ENCODE data around the gene RPS6KB1. TPM values are rescaled to one million over a fixed set of nuclear protein-coding genes. Genes with fewer than 3 reads are reported as not detected.
"Not testable (repeated sequence)": the region's sequence is repeated elsewhere in the genome, so short reads cannot be mapped to it uniquely, and the experiment has no call there.

RPS6KB1 gene
- total and polyA plus RNA-seq, 2 donors from 2014 or later, result 10.5 to 34.8 TPM

- Histone ChIP-seq H3K9ac (ENCODE audit: low read length in 3 of 3) (no peak overlapping the region), H3K27ac (ENCODE audit: low read depth in 2 of 2, low read length in 2 of 2) (no peak overlapping the region), H3K4me3 (ENCODE audit: low read length in 3 of 3) (no peak overlapping the region), H3K36me3 (ENCODE audit: control insufficient read depth in 2 of 3, insufficient read depth in 3 of 3, low read length in 3 of 3) (peaks cover 0 to 2% (median 0%) of the 10 kb centered on the region in 3 donors), H3K4me1 (ENCODE audit: control insufficient read depth in 2 of 3, insufficient read depth in 2 of 3, low read depth in 1 of 3, low read length in 3 of 3) (no peaks in the 10 kb centered on the region), H3K27me3 (ENCODE audit: control insufficient read depth, insufficient read depth, low read length) (no peaks in the 10 kb centered on the region), H3K9me3 (ENCODE audit: control insufficient read depth in 2 of 3, insufficient read depth in 1 of 3, low read length in 3 of 3) (no peaks in the 10 kb centered on the region)
- FAIRE-seq (no peak), DNase-seq (no peak)
- no peak for TF ChIP-seq CTCF (IDR thresholded peaks at IDR 0.05; ENCODE audit: borderline replicate concordance, extremely low read depth, insufficient read depth)
- intact Hi-C loops (cut with DNase I), result no loop called here
These were observed 29.3 kb upstream of the RPS6KB1 start for GRCh38 chr17:59863616-59864015.

- H3K9ac ChIP-seq (ENCODE audit: low read length in 3 of 3), result no peak overlapping the region
- no peak overlapping the region for H3K4me3 ChIP-seq (ENCODE audit: low read length in 3 of 3)
- H3K27ac ChIP-seq (ENCODE audit: low read depth in 2 of 2, low read length in 2 of 2), result peak overlapping the region in 1 of 2 donors; percentile 3
- DNase-seq (no peak), FAIRE-seq (no peak)
- TF ChIP-seq CTCF (IDR thresholded peaks at IDR 0.05; ENCODE audit: borderline replicate concordance, extremely low read depth, insufficient read depth), result no peak
- H3K4me1 ChIP-seq (ENCODE audit: control insufficient read depth in 2 of 3, insufficient read depth in 2 of 3, low read depth in 1 of 3, low read length in 3 of 3), result no peaks in the 10 kb centered on the region
- H3K36me3 ChIP-seq (ENCODE audit: control insufficient read depth in 2 of 3, insufficient read depth in 3 of 3, low read length in 3 of 3), result no peaks in the 10 kb centered on the region
- H3K9me3 ChIP-seq (ENCODE audit: control insufficient read depth in 2 of 3, insufficient read depth in 1 of 3, low read length in 3 of 3), result no peaks in the 10 kb centered on the region
- H3K27me3 ChIP-seq (ENCODE audit: control insufficient read depth, insufficient read depth, low read length), result no peaks in the 10 kb centered on the region
- intact Hi-C loops (cut with DNase I), result no loop called here
These were observed 23.0 kb upstream of the RPS6KB1 start for GRCh38 chr17:59869941-59870218.

- no peak for TF ChIP-seq CTCF (IDR thresholded peaks at IDR 0.05; ENCODE audit: borderline replicate concordance, extremely low read depth, insufficient read depth)
- no peaks in the 10 kb centered on the region for H3K4me1 ChIP-seq (ENCODE audit: control insufficient read depth in 2 of 3, insufficient read depth in 2 of 3, low read depth in 1 of 3, low read length in 3 of 3)
- H3K4me3 ChIP-seq (ENCODE audit: low read length in 3 of 3), result no peak overlapping the region
- H3K9ac ChIP-seq (ENCODE audit: low read length in 3 of 3), result no peak overlapping the region
- FAIRE-seq, result no peak
- DNase-seq, result no peak
- H3K27me3 ChIP-seq (ENCODE audit: control insufficient read depth, insufficient read depth, low read length), result no peaks in the 10 kb centered on the region
- no peaks in the 10 kb centered on the region for H3K9me3 ChIP-seq (ENCODE audit: control insufficient read depth in 2 of 3, insufficient read depth in 1 of 3, low read length in 3 of 3)
- no peak overlapping the region for H3K27ac ChIP-seq (ENCODE audit: low read depth in 2 of 2, low read length in 2 of 2)
- intact Hi-C loops (cut with DNase I), result no loop called here
- no peaks in the 10 kb centered on the region for H3K36me3 ChIP-seq (ENCODE audit: control insufficient read depth in 2 of 3, insufficient read depth in 3 of 3, low read length in 3 of 3)
These were observed 22.4 kb upstream of the RPS6KB1 start for GRCh38 chr17:59870482-59870881.

GRCh38 chr17:59872351-59872750 is 20.6 kb upstream of the RPS6KB1 start:
- H3K9ac ChIP-seq (ENCODE audit: low read length in 3 of 3), result no peak overlapping the region
- H3K9me3 ChIP-seq (ENCODE audit: control insufficient read depth in 2 of 3, insufficient read depth in 1 of 3, low read length in 3 of 3), result no peaks in the 10 kb centered on the region
- FAIRE-seq (no peak), DNase-seq (no peak)
- intact Hi-C loops (cut with DNase I), result no loop called here
- TF ChIP-seq CTCF (IDR thresholded peaks at IDR 0.05; ENCODE audit: borderline replicate concordance, extremely low read depth, insufficient read depth), result no peak
- H3K27ac ChIP-seq (ENCODE audit: low read depth in 2 of 2, low read length in 2 of 2), result no peak overlapping the region
- H3K4me1 ChIP-seq (ENCODE audit: control insufficient read depth in 2 of 3, insufficient read depth in 2 of 3, low read depth in 1 of 3, low read length in 3 of 3), result no peaks in the 10 kb centered on the region
- no peaks in the 10 kb centered on the region for H3K27me3 ChIP-seq (ENCODE audit: control insufficient read depth, insufficient read depth, low read length)
- no peaks in the 10 kb centered on the region for H3K36me3 ChIP-seq (ENCODE audit: control insufficient read depth in 2 of 3, insufficient read depth in 3 of 3, low read length in 3 of 3)
- H3K4me3 ChIP-seq (ENCODE audit: low read length in 3 of 3), result no peak overlapping the region

GRCh38 chr17:59873414-59873813 is 19.5 kb upstream of the RPS6KB1 start:
- H3K27ac ChIP-seq (ENCODE audit: low read depth in 2 of 2, low read length in 2 of 2); H3K27me3 ChIP-seq (ENCODE audit: control insufficient read depth, insufficient read depth, low read length); H3K9me3 ChIP-seq (ENCODE audit: control insufficient read depth in 2 of 3, insufficient read depth in 1 of 3, low read length in 3 of 3); H3K36me3 ChIP-seq (ENCODE audit: control insufficient read depth in 2 of 3, insufficient read depth in 3 of 3, low read length in 3 of 3); intact Hi-C loops (cut with DNase I); DNase-seq; H3K4me3 ChIP-seq (ENCODE audit: low read length in 3 of 3); FAIRE-seq; H3K9ac ChIP-seq (ENCODE audit: low read length in 3 of 3); H3K4me1 ChIP-seq (ENCODE audit: control insufficient read depth in 2 of 3, insufficient read depth in 2 of 3, low read depth in 1 of 3, low read length in 3 of 3): not testable (repeated sequence)

Measured in kidney (tissue), 14 donors.